Astrocyte (in vitro differentiated cells and primary cell): ENCODE measurements around the gene KRTAP12-2. TPM values are rescaled to one million over a fixed set of nuclear protein-coding genes. Genes with fewer than 3 reads are reported as not detected.
A peak's percentile ranks its signal among the peaks of the same experiment; 100 is the strongest.

Experiments used
- DNase-seq: peaks from one replicate; pipeline ENCODE4 v3.0.0-alpha.2; 2010; ENCODE audit warnings: low read depth
- FAIRE-seq: peaks from 2 replicates; lab custom pipeline; 2011; peaks lifted over from hg19 to GRCh38; lab: Jason Lieb, UNC
- H2AFZ ChIP-seq: 2 replicates; pipeline ENCODE4 v1.6.0; 2012; ENCODE audit warnings: low read depth, low read length, inconsistent platforms
- H3K27ac ChIP-seq: 2 replicates; pipeline ENCODE4 v1.5.1; 2011; ENCODE audit warnings: low read depth, low read length, inconsistent platforms
- H3K27me3 ChIP-seq: 2 replicates; pipeline ENCODE4 v1.6.0; 2011; ENCODE audit warnings: low read length, inconsistent platforms; ENCODE audit not compliant: insufficient read depth
- H3K36me3 ChIP-seq: 2 replicates; pipeline ENCODE4 v1.5.1; 2011; ENCODE audit warnings: low read length, inconsistent platforms; ENCODE audit not compliant: insufficient read depth
- H3K4me1 ChIP-seq: 2 replicates; pipeline ENCODE4 v1.5.1; 2011; ENCODE audit warnings: low read length, inconsistent platforms; ENCODE audit not compliant: insufficient read depth
- H3K4me2 ChIP-seq: 2 replicates; pipeline ENCODE4 v1.6.0; 2012; ENCODE audit warnings: low read length, inconsistent platforms
- H3K4me3 ChIP-seq: 2 replicates; pipeline ENCODE4 v1.5.1; 2011; ENCODE audit warnings: low read depth, mild to moderate bottlenecking, low read length, inconsistent platforms; ENCODE audit not compliant: insufficient read depth
- H3K79me2 ChIP-seq: 2 replicates; pipeline ENCODE4 v1.6.0; 2012; ENCODE audit warnings: mild to moderate bottlenecking, low read length, inconsistent platforms; ENCODE audit not compliant: insufficient read depth
- H3K9ac ChIP-seq: 2 replicates; pipeline ENCODE4 v1.6.0; 2012; ENCODE audit warnings: mild to moderate bottlenecking, low read length, inconsistent platforms
- H3K9me3 ChIP-seq: 2 replicates; pipeline ENCODE4 v1.5.1; 2012; ENCODE audit warnings: low read depth, mild to moderate bottlenecking, low read length, inconsistent platforms; ENCODE audit not compliant: insufficient read depth
- H4K20me1 ChIP-seq: 2 replicates; pipeline ENCODE4 v1.6.0; 2012; ENCODE audit warnings: low read length, inconsistent platforms; ENCODE audit not compliant: insufficient read depth
- H3K27ac Mint-ChIP-seq: one replicate; pipeline ENCODE4 v1.8.0; 2021; ENCODE audit warnings: mild to moderate bottlenecking, mixed read lengths; ENCODE audit not compliant: unreplicated experiment
- H3K27me3 Mint-ChIP-seq: one replicate; pipeline ENCODE4 v1.8.0; 2021; ENCODE audit warnings: low read depth, mixed read lengths; ENCODE audit not compliant: unreplicated experiment
- H3K36me3 Mint-ChIP-seq: one replicate; pipeline ENCODE4 v1.8.0; 2021; ENCODE audit warnings: low read depth, mixed read lengths; ENCODE audit not compliant: unreplicated experiment
- H3K4me1 Mint-ChIP-seq: one replicate; pipeline ENCODE4 v1.8.0; 2021; ENCODE audit warnings: low read depth, mixed read lengths; ENCODE audit not compliant: unreplicated experiment
- H3K4me3 Mint-ChIP-seq: one replicate; pipeline ENCODE4 v1.8.0; 2021; ENCODE audit warnings: mild to moderate bottlenecking, moderate library complexity, mixed read lengths; ENCODE audit not compliant: unreplicated experiment
- H3K9me3 Mint-ChIP-seq: one replicate; pipeline ENCODE4 v1.8.0; 2021; ENCODE audit warnings: mild to moderate bottlenecking, mixed read lengths; ENCODE audit not compliant: unreplicated experiment
- EZH2 ChIP-seq: IDR thresholded peaks from 2 replicates; pipeline ENCODE4 v1.6.1; 2012; ENCODE audit warnings: mild to moderate bottlenecking, low read length, inconsistent platforms; ENCODE audit not compliant: insufficient read depth
- total RNA-seq: library from RNA; stranded (reverse); gene quantifications from 2 replicates; pipeline ENCODE4 v1.2.1, GENCODE V29; 2021
- TF ChIP-seq, protein P1 (sequence below): IDR thresholded peaks from 2 replicates; pipeline ENCODE4 v1.5.1; 2011; ENCODE audit warnings: low read depth, mild to moderate bottlenecking, inconsistent platforms, low read length, moderate library complexity; ENCODE audit not compliant: insufficient read depth

The KRTAP12-2 gene
- total RNA-seq, 1 donor from 2014 or later: not detected

DNA sequence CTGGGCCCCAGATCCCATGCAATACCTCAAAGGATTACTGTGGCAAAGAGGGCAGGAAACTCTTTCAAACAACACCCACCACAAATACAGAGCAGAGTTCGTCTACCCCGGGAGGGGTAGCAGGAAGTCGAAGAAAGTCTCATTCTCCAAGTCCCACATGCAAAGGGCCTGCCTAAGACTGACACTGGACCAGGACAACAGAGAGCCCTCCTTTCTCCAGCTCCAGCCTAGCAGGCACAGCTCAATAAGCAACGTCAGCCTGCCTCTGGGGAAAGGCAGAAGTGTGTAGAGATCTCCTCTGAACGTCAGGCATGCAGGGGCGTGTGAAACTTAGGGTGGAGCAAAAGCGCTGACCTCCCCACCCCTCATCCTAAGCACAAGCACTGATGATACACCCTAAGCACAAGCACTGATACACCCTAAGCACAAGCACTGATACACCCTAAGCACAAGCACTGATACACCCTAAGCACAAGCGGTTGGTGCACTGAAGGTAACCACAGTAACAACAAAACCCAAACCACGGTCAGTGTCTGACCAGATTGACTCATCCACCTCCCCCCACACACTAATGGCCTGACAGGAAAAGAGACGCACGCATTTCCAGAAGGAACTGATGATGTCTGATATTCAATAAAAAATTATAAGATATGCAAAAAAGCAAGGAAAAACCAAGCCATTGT is 7.7 kb downstream of the KRTAP12-2 start:
- Histone ChIP-seq H3K9ac (no peak overlapping the region), H3K4me2 (no peak overlapping the region), H3K4me1 (no peaks in the 10 kb centered on the region), H4K20me1 (no peaks in the 10 kb centered on the region), H2AFZ (no peak overlapping the region), H3K79me2 (no peaks in the 10 kb centered on the region), H3K27me3 (no peaks in the 10 kb centered on the region), H3K27ac (no peak overlapping the region), H3K9me3 (no peaks in the 10 kb centered on the region), H3K36me3 (no peaks in the 10 kb centered on the region), H3K4me3 (no peak overlapping the region)
- H3K9me3 Mint-ChIP-seq: peaks cover 29% of the 10 kb centered on the region
- no peak for TF ChIP-seq EZH2
- TF ChIP-seq, protein P1, sequence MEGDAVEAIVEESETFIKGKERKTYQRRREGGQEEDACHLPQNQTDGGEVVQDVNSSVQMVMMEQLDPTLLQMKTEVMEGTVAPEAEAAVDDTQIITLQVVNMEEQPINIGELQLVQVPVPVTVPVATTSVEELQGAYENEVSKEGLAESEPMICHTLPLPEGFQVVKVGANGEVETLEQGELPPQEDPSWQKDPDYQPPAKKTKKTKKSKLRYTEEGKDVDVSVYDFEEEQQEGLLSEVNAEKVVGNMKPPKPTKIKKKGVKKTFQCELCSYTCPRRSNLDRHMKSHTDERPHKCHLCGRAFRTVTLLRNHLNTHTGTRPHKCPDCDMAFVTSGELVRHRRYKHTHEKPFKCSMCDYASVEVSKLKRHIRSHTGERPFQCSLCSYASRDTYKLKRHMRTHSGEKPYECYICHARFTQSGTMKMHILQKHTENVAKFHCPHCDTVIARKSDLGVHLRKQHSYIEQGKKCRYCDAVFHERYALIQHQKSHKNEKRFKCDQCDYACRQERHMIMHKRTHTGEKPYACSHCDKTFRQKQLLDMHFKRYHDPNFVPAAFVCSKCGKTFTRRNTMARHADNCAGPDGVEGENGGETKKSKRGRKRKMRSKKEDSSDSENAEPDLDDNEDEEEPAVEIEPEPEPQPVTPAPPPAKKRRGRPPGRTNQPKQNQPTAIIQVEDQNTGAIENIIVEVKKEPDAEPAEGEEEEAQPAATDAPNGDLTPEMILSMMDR: no peak
- peaks cover 2% of the 10 kb centered on the region for H3K36me3 Mint-ChIP-seq
- H3K27ac Mint-ChIP-seq: peak overlapping the region; percentile 11
- peaks cover 7% of the 10 kb centered on the region for H3K4me1 Mint-ChIP-seq
- no peak for DNase-seq
- FAIRE-seq: no peak
- H3K4me3 Mint-ChIP-seq: peak overlapping the region; percentile 40
- peaks cover 23% of the 10 kb centered on the region for H3K27me3 Mint-ChIP-seq

DNA sequence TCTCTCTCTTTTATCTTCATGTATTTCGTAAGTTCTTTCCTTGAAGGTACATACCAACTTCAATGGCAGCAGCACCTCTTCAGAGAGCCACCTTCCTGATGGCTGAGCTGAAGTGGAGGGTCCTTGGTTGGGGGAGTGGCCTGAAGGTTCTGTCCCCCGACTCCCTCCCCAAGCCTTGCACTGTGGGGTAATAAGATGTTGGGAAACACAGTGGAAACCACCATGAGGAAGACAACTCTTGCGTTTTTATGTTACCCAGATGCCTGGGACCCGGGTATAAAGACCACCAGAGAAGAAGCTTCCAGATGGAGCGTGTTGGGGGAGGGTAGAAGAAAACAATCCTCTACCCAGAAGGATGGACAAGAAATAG is 8.2 kb downstream of the KRTAP12-2 start:
- no peaks in the 10 kb centered on the region for H3K36me3 ChIP-seq
- H2AFZ ChIP-seq: no peak overlapping the region
- H3K27me3 ChIP-seq: no peaks in the 10 kb centered on the region
- Mint-ChIP-seq H3K4me1 (peaks cover 7% of the 10 kb centered on the region), H3K36me3 (peaks cover 2% of the 10 kb centered on the region), H3K9me3 (peaks cover 29% of the 10 kb centered on the region), H3K4me3 (peak overlapping the region; percentile 40), H3K27ac (no peak overlapping the region), H3K27me3 (peaks cover 29% of the 10 kb centered on the region)
- no peaks in the 10 kb centered on the region for H3K4me1 ChIP-seq
- H3K9me3 ChIP-seq: no peaks in the 10 kb centered on the region
- no peak overlapping the region for H3K4me2 ChIP-seq
- TF ChIP-seq EZH2: no peak
- TF ChIP-seq, protein P1: no peak
- H3K79me2 ChIP-seq: no peaks in the 10 kb centered on the region
- no peak overlapping the region for H3K4me3 ChIP-seq
- FAIRE-seq: no peak
- DNase-seq: no peak
- no peak overlapping the region for H3K27ac ChIP-seq
- no peaks in the 10 kb centered on the region for H4K20me1 ChIP-seq
- H3K9ac ChIP-seq: no peak overlapping the region
